ENCODE data around the gene CYFIP2.

The CYFIP2 gene

GRCh38 chr5:157285310-157286035 is 19.6 kb downstream of the CYFIP2 start:
- no peaks in the 10 kb centered on the region for H4K20me1 ChIP-seq (ENCODE audit: insufficient read depth, low read length)
- no peaks in the 10 kb centered on the region for H3K9me3 ChIP-seq (ENCODE audit: low read length)
- no peak overlapping the region for H3K27ac ChIP-seq (ENCODE audit: low read depth, low read length, poor library complexity, severe bottlenecking)
- peaks cover 11% of the 10 kb centered on the region for H3F3A ChIP-seq (ENCODE audit: insufficient read depth, low read length)
- no peak overlapping the region for H3K4me2 ChIP-seq (ENCODE audit: low read length)
- H3K9ac ChIP-seq (ENCODE audit: low read length) = no peak overlapping the region
- no peaks in the 10 kb centered on the region for H3K9me2 ChIP-seq (ENCODE audit: low read depth, low read length)
- no peaks in the 10 kb centered on the region for H3K27me3 ChIP-seq (ENCODE audit: insufficient read depth, low read length)
- no peak overlapping the region for H2AFZ ChIP-seq (ENCODE audit: low read length)
- H3K4me1 ChIP-seq (ENCODE audit: insufficient read depth, low read length, severe bottlenecking) = peaks cover 41% of the 10 kb centered on the region
- peaks cover 51% of the 10 kb centered on the region for H3K79me2 ChIP-seq (ENCODE audit: insufficient read depth, low read length)
- TF ChIP-seq EZH2 (IDR thresholded peaks at IDR 0.05; ENCODE audit: borderline replicate concordance, low read length) (no peak), CTCF (IDR thresholded peaks at IDR 0.05; ENCODE audit: low read length) (no peak)
- peaks cover 65% of the 10 kb centered on the region for H3K36me3 ChIP-seq (ENCODE audit: insufficient read depth, low read length)
- H3K4me3 ChIP-seq (ENCODE audit: low read depth, low read length, poor library complexity, severe bottlenecking) = no peak overlapping the region

DNA sequence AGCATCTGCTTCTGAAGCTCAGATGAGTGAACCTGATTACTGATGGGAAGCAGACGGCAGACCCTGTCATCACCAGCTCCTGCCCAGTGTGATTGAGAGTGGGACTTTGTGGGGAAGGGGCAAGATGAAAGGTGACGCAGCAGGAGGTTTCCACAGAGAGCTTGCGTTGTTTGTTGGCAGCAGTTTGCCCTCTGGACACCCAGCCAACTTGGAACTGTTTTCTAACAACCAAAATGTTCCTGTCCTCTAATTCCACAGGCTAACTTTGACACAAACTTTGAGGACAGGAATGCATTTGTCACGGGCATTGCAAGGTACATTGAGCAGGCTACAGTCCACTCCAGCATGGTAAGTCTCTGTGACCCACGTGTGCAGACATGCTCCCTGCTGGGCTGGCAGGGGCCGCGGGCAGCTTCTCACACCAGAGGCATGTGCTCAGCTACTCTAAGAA is 20.9 kb downstream of the CYFIP2 start:
- Histone ChIP-seq H3K9ac (ENCODE audit: low read length) (no peak overlapping the region), H3F3A (ENCODE audit: insufficient read depth, low read length) (peaks cover 10% of the 10 kb centered on the region), H3K4me3 (ENCODE audit: low read depth, low read length, poor library complexity, severe bottlenecking) (no peak overlapping the region), H3K27ac (ENCODE audit: low read depth, low read length, poor library complexity, severe bottlenecking) (no peak overlapping the region), H2AFZ (ENCODE audit: low read length) (no peak overlapping the region), H4K20me1 (ENCODE audit: insufficient read depth, low read length) (no peaks in the 10 kb centered on the region), H3K9me2 (ENCODE audit: low read depth, low read length) (no peaks in the 10 kb centered on the region), H3K4me1 (ENCODE audit: insufficient read depth, low read length, severe bottlenecking) (peaks cover 46% of the 10 kb centered on the region), H3K79me2 (ENCODE audit: insufficient read depth, low read length) (peaks cover 38% of the 10 kb centered on the region), H3K27me3 (ENCODE audit: insufficient read depth, low read length) (no peaks in the 10 kb centered on the region), H3K4me2 (ENCODE audit: low read length) (no peak overlapping the region), H3K36me3 (ENCODE audit: insufficient read depth, low read length) (peaks cover 68% of the 10 kb centered on the region), H3K9me3 (ENCODE audit: low read length) (no peaks in the 10 kb centered on the region)
- TF ChIP-seq EZH2 (IDR thresholded peaks at IDR 0.05; ENCODE audit: borderline replicate concordance, low read length) (no peak), CTCF (IDR thresholded peaks at IDR 0.05; ENCODE audit: low read length) (no peak)

DNA sequence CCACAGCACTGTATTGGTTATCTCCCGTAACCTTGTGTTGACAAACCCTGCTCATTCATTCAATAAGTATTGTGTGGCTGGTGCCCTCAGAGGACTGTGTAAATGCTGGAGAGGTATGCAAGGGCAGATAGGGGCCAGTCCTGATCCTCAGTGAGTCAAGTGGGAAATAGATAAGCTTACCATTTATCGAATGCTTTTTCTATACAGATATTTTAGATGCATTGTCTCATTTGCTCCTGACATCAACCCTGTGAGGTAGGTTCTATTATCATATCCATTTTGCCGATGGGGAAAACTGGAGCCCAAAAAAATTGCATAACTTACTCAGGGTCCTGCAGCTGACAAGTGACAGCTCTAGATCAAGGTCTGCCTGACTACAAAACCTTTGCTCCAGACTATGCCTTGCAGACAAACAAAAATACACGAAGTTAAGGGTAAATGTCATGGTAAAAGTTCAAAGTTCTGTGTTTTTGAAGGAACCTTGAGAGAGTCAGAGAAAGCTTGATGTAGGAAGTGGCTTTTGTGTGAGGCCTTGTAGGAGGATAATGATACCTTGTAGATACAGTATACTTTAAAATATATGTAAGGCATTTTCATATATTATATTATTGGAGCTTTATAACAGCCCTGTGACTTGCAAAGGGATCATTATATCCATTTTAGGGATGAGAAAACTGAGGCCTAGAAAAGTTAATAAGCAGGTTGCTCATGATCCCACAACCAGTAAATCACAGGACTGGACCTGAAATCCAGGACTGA is 22.7 kb downstream of the CYFIP2 start:
- Histone ChIP-seq H4K20me1 (ENCODE audit: insufficient read depth, low read length) (no peaks in the 10 kb centered on the region), H3K9me2 (ENCODE audit: low read depth, low read length) (no peaks in the 10 kb centered on the region), H3F3A (ENCODE audit: insufficient read depth, low read length) (no peaks in the 10 kb centered on the region), H3K27ac (ENCODE audit: low read depth, low read length, poor library complexity, severe bottlenecking) (no peak overlapping the region), H3K4me3 (ENCODE audit: low read depth, low read length, poor library complexity, severe bottlenecking) (no peak overlapping the region), H3K4me1 (ENCODE audit: insufficient read depth, low read length, severe bottlenecking) (peaks cover 28% of the 10 kb centered on the region), H3K9me3 (ENCODE audit: low read length) (no peaks in the 10 kb centered on the region), H3K9ac (ENCODE audit: low read length) (no peak overlapping the region), H2AFZ (ENCODE audit: low read length) (no peak overlapping the region), H3K27me3 (ENCODE audit: insufficient read depth, low read length) (no peaks in the 10 kb centered on the region), H3K79me2 (ENCODE audit: insufficient read depth, low read length) (peaks cover 23% of the 10 kb centered on the region), H3K36me3 (ENCODE audit: insufficient read depth, low read length) (peaks cover 79% of the 10 kb centered on the region), H3K4me2 (ENCODE audit: low read length) (no peak overlapping the region)
- TF ChIP-seq CTCF (IDR thresholded peaks at IDR 0.05; ENCODE audit: low read length) (no peak), EZH2 (IDR thresholded peaks at IDR 0.05; ENCODE audit: borderline replicate concordance, low read length) (no peak)
